Measurements from ENCODE around the gene PDE2A.

DNA sequence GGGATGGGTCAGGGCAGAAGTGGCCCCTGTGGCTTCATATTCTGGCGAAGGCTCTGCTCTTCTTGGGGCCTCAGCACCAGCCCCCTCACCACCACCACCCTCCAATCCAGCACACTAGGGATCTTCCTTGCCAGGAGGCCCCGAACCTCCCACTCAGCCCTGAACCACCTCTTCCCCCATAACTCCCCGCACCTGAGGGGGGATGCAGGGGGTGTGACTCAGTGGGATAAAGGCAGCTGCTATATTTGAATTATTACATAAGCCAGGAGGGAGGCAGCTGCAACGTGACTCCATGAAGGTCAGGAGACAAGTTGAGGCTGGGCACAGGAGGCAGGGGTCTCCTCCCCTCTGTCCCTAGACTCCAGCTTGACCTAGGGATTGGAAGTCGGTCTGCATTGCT, 5.6 kb upstream of the PDE2A start:
- TF ChIP-seq, protein P1, sequence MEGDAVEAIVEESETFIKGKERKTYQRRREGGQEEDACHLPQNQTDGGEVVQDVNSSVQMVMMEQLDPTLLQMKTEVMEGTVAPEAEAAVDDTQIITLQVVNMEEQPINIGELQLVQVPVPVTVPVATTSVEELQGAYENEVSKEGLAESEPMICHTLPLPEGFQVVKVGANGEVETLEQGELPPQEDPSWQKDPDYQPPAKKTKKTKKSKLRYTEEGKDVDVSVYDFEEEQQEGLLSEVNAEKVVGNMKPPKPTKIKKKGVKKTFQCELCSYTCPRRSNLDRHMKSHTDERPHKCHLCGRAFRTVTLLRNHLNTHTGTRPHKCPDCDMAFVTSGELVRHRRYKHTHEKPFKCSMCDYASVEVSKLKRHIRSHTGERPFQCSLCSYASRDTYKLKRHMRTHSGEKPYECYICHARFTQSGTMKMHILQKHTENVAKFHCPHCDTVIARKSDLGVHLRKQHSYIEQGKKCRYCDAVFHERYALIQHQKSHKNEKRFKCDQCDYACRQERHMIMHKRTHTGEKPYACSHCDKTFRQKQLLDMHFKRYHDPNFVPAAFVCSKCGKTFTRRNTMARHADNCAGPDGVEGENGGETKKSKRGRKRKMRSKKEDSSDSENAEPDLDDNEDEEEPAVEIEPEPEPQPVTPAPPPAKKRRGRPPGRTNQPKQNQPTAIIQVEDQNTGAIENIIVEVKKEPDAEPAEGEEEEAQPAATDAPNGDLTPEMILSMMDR (IDR thresholded peaks at IDR 0.05) = no peak
- no peak for TF ChIP-seq POLR2A (IDR thresholded peaks at IDR 0.05)
